Memory B cell (primary cell): ENCODE measurements around the gene FAM219B.
A peak's percentile ranks its signal among the peaks of the same experiment; 100 is the strongest.
"Not testable (repeated sequence)": the region's sequence is repeated elsewhere in the genome, so short reads cannot be mapped to it uniquely, and the experiment has no call there.

Experiments
- ATAC-seq: fragments of 150-1000 bp; cut with Tn5 transposase; 2 replicates; pipeline ENCODE4 v1.10.0; 2021; ENCODE audit warnings: low read depth, mild to moderate bottlenecking, moderate library complexity
- DNase-seq, 2 donors: peaks; one replicate each; pipeline ENCODE4 v3.0.0; 2022; ENCODE audit warnings: low spot score in 2 of 2
- H3K27ac Mint-ChIP-seq: one replicate; pipeline ENCODE4 v1.8.0; 2022; ENCODE audit warnings: mild to moderate bottlenecking, moderate library complexity, mixed read lengths
- H3K27me3 Mint-ChIP-seq: one replicate; pipeline ENCODE4 v1.8.0; 2022; ENCODE audit warnings: mixed read lengths
- H3K36me3 Mint-ChIP-seq: one replicate; pipeline ENCODE4 v1.8.0; 2022; ENCODE audit warnings: mild to moderate bottlenecking, mixed read lengths
- H3K4me1 Mint-ChIP-seq: one replicate; pipeline ENCODE4 v1.8.0; 2022; ENCODE audit warnings: mixed read lengths
- H3K4me3 Mint-ChIP-seq: one replicate; pipeline ENCODE4 v1.8.0; 2022; ENCODE audit warnings: mild to moderate bottlenecking, moderate library complexity, mixed read lengths
- H3K9me3 Mint-ChIP-seq: one replicate; pipeline ENCODE4 v1.8.0; 2022; ENCODE audit warnings: mixed read lengths

The FAM219B gene

DNA sequence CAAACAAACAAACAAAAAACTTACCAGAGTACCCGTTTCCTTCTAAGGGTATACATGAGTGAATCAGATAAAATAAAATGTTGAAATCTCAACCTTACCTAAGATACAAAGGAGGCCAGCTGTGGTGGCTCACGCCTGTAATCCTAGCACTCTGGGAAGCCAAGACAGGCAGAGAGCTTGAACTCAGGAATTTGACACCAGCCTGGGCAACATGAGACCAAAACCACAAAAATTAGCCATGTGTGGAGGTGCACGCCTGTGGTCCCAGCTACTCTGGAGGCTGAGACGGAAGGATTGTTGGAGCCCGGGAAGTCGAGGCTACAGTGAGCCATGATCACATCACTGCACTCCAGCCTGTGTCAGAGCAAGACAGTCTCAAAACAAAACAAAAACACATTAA lies 11.0 kb upstream of the FAM219B start:
- H3K36me3 Mint-ChIP-seq, result peaks cover 13% of the 10 kb centered on the region
- H3K27me3 Mint-ChIP-seq, result no peaks in the 10 kb centered on the region
- no peak overlapping the region for H3K27ac Mint-ChIP-seq
- ATAC-seq, result no peak
- no peaks in the 10 kb centered on the region for H3K9me3 Mint-ChIP-seq
- no peak overlapping the region for H3K4me3 Mint-ChIP-seq
- no peak for DNase-seq
- no peaks in the 10 kb centered on the region for H3K4me1 Mint-ChIP-seq

DNA sequence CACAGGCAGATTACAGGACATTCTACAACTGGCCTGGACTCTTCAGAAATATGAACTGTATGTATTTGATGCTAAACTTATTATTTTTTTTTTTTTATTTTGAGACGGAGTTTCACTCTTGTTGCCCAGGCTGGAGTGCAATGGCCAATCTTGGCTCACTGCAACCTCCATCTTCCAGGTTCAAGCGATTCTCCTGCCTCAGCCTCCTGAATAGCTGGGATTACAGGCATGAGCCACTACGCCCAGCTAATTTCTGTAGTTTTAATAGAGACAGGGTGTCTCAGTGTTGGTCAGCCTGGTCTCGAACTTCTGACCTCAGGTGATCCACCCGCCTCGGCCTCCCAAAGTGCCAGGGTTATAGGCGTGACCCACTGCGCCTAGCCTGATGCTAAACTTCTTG lies 7.1 kb upstream of the FAM219B start:
- not testable (repeated sequence) for H3K4me1 Mint-ChIP-seq, H3K9me3 Mint-ChIP-seq, H3K27me3 Mint-ChIP-seq, H3K27ac Mint-ChIP-seq, ATAC-seq, H3K4me3 Mint-ChIP-seq, DNase-seq, H3K36me3 Mint-ChIP-seq

DNA sequence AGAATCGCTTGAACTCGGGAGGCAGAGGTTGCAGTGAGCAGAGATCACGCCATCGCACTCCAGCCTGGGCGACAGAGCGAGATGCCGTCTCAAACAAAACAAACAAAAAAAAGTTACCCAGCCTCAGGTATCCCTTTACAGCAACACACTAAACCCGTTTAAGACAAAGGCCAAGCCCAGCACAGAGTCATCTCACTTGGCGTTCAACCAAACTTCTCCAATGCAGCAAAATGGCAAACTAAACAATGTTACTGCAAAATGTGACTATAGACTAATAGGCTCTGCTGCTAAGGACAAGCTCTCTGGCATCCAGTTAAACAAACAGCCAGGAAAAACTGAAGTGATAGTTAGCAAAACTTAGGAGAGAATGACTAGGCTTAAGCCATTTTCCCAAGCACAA lies 6.4 kb upstream of the FAM219B start:
- Mint-ChIP-seq H3K9me3 (no peaks in the 10 kb centered on the region), H3K27me3 (no peaks in the 10 kb centered on the region), H3K36me3 (peaks cover 2% of the 10 kb centered on the region), H3K4me1 (no peaks in the 10 kb centered on the region), H3K27ac (no peak overlapping the region), H3K4me3 (no peak overlapping the region)
- ATAC-seq (no peak), DNase-seq (no peak)

DNA sequence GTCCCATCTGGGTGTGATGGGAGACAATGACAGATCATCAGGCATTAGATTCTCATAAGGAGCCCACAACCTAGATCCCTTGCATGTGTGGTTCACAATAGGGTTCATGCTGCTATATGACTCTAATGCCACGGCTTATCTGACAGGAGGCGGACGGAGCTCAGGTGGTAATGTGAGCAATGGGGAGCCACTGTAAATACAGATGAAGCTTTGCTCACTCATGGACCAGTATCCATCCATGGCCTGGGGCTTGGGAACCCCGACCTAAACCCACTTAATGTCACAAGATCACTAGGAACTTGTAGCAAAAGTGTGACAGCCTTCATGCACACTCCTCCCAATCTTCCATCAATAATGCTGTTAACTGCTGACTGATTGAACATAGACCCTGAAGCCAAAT lies 2.0 kb upstream of the FAM219B start:
- H3K27ac Mint-ChIP-seq, result no peak overlapping the region
- DNase-seq, result no peak
- ATAC-seq, result no peak
- peaks cover 24% of the 10 kb centered on the region for H3K4me1 Mint-ChIP-seq
- H3K9me3 Mint-ChIP-seq, result no peaks in the 10 kb centered on the region
- H3K36me3 Mint-ChIP-seq, result peaks cover 3% of the 10 kb centered on the region
- H3K27me3 Mint-ChIP-seq, result no peaks in the 10 kb centered on the region
- H3K4me3 Mint-ChIP-seq, result no peak overlapping the region

DNA sequence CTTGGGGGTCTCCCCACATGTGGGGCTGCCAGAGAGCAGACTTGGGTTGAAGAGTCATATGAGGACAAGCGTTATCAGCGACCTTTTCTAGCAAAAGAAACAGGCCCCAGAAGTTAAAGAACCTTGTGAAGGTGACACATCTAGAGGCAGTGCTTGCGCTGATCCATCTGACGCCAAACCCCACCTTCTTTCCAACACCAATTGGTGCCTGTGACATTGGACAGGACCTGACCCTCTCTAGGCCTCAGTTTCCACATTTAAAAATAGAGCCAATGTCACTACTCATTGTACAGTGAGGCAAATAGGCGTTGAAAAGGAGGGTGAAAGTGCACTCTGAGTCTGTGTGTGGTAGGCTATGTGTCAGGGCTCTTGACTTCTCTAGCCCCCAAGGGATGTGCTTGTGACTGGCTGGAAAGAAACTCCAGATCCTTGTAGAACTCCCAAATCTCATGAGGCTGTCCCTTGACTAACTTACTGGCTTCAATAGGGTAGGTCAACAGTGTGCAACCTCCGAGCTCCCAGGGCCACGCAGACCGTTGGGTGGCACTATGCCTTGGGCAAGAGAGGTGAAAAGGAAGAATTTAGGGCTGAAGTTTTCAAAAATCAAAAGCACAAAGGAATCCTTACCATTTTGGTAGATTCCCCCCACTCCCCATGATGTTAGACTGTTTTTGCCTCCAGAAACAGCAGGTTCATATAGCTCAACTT lies 666 bp upstream of the FAM219B start:
- Mint-ChIP-seq H3K4me1 (peaks cover 24% of the 10 kb centered on the region), H3K27me3 (no peaks in the 10 kb centered on the region), H3K9me3 (no peaks in the 10 kb centered on the region), H3K36me3 (peaks cover 3% of the 10 kb centered on the region), H3K4me3 (peak overlapping the region; percentile 95), H3K27ac (peak overlapping the region; percentile 96)
- DNase-seq, result no peak
- ATAC-seq, result no peak

DNA sequence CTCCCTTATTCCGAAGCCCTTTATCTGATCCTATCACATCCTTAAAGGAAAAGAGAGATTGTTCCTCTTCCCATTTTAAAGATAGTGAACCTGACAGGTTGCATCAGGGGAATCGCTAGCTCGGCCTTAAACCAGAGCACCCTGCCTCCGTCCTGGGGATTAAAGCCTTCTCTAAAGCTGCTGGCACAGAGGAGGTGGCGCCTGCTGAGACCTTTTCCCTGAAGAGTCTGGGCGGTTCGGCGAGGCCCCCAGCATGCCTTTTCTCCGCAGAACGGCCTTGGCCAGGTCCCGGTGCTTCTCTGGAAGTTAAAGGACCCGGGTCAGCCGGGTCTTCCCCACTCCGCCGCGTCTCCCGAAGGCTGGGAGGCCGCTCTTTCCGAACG lies 593 bp downstream of the FAM219B start:
- Mint-ChIP-seq H3K4me3 (peak overlapping the region; percentile 95), H3K27ac (peak overlapping the region; percentile 96), H3K36me3 (peaks cover 4% of the 10 kb centered on the region), H3K9me3 (no peaks in the 10 kb centered on the region), H3K4me1 (peaks cover 24% of the 10 kb centered on the region), H3K27me3 (no peaks in the 10 kb centered on the region)
- DNase-seq (no peak), ATAC-seq (peak; percentile 29)

DNA sequence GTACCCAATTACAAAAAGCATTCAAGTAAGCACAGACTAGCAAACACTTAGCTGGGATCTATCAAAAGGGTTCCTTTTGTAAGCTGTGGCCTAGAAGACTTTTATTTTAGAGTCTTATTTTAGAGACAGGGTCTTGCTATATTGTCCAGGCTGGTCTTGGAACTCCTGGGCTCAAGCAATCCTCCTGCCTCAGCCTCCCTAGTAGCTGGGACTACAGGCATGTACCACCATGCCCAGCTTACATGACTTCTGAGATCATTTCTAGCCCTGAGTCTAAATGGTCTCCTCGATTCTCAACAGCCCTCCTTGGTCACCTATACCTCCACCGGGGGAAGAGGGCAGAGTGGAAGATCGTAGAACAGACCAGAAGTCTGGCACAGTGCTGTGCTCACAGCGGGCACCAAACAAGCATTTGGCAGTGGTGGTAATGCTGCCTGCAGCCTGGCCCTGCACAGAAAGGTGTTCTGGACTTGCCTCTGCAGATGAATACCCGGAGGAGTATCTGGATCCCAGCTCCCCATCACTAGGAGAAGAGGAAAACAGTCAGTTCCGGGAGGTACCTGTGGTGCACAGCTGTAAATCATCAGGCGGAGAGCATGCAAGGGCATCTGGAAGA lies 2.4 kb downstream of the FAM219B start:
- no peak for DNase-seq
- H3K27ac Mint-ChIP-seq, result no peak overlapping the region
- no peaks in the 10 kb centered on the region for H3K27me3 Mint-ChIP-seq
- peaks cover 26% of the 10 kb centered on the region for H3K4me1 Mint-ChIP-seq
- ATAC-seq, result no peak
- H3K9me3 Mint-ChIP-seq, result no peaks in the 10 kb centered on the region
- no peak overlapping the region for H3K4me3 Mint-ChIP-seq
- peaks cover 9% of the 10 kb centered on the region for H3K36me3 Mint-ChIP-seq

DNA sequence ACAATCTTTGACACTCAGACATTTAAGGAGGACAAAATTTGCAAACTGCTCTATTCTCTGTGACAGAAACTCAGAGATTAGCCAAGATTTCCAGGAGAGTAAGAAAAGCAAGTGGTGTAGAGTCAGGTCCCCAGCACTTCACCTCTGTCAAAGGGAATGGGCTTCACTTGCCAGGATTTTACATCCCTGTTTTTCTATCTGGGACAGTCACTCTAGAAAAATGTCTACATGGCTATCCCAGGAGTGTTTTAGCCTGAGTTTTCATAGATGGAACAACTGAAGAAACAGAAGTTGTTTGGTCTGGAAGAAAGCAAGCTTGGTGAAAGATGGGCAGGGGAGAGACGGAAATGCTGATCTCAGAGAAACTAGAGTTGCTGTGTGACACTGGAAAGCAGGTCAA lies 3.0 kb downstream of the FAM219B start:
- ATAC-seq, result no peak
- no peak overlapping the region for H3K27ac Mint-ChIP-seq
- H3K36me3 Mint-ChIP-seq, result peaks cover 9% of the 10 kb centered on the region
- H3K9me3 Mint-ChIP-seq, result no peaks in the 10 kb centered on the region
- peaks cover 26% of the 10 kb centered on the region for H3K4me1 Mint-ChIP-seq
- no peak for DNase-seq
- no peak overlapping the region for H3K4me3 Mint-ChIP-seq
- H3K27me3 Mint-ChIP-seq, result no peaks in the 10 kb centered on the region

DNA sequence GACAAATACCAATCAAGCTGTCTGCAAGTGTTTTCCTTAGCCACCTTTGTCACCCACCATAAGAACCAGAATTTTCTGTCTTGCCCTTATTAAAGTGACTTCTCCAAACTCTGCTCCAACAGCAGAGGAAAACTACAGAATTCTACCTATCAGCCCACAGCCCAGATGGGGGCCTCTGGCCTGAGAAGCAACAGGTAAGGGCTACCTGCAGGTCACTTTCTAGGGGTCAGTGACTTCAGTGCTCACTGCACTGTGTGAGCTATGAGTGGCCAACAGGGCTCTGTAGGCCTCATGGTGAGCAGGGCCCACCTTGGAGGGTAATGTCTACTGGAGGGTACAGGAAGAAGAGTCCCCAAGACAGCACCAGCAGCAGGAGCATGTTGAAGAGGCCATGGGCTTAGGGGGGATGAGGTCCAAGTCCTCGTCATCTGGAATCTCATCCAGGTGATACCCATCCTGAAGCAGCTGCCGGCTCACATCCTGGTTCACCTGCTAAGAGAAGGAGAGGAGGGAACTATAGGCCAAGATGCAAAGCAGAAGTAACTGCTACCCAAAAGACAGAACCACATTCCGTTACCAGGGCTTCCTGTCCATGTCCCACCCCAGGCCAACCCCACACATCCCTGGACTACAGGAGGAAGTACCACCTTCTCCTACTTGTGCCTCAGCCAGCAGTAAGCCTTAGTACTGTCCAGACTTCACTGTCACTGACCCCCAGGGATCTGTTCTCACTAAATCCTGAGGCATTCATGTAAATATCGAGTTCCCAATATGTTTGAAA lies 4.2 kb downstream of the FAM219B start:
- ATAC-seq, result no peak
- peaks cover 9% of the 10 kb centered on the region for H3K36me3 Mint-ChIP-seq
- no peak for DNase-seq
- no peaks in the 10 kb centered on the region for H3K27me3 Mint-ChIP-seq
- H3K27ac Mint-ChIP-seq, result no peak overlapping the region
- no peak overlapping the region for H3K4me3 Mint-ChIP-seq
- no peaks in the 10 kb centered on the region for H3K9me3 Mint-ChIP-seq
- peaks cover 25% of the 10 kb centered on the region for H3K4me1 Mint-ChIP-seq

DNA sequence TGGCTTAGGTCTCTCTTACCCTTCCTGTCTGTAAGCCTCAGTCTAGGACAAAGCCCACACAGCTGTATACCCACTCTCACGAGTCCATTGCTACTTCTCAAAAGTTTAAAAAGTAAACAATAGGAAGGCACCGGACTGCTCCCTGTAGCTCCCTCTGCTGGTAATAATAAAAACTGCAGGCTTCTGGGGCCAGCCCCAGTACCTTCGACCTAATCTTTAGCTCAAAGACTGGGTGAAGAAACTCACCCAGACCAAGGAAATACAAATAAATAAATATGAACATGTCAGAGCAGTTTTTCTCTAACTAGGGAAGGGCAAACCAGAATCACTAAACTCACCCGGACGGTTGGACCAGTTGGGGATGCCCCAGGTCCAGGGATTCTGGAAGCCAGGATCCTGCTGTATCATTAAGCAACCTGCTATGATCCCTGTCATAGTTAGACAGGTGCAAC lies 5.0 kb downstream of the FAM219B start:
- ATAC-seq (peak; percentile 59), DNase-seq (peak; percentile 71 to 77)
- Mint-ChIP-seq H3K4me3 (no peak overlapping the region), H3K36me3 (peaks cover 9% of the 10 kb centered on the region), H3K27me3 (no peaks in the 10 kb centered on the region), H3K4me1 (peaks cover 22% of the 10 kb centered on the region), H3K27ac (no peak overlapping the region), H3K9me3 (no peaks in the 10 kb centered on the region)

DNA sequence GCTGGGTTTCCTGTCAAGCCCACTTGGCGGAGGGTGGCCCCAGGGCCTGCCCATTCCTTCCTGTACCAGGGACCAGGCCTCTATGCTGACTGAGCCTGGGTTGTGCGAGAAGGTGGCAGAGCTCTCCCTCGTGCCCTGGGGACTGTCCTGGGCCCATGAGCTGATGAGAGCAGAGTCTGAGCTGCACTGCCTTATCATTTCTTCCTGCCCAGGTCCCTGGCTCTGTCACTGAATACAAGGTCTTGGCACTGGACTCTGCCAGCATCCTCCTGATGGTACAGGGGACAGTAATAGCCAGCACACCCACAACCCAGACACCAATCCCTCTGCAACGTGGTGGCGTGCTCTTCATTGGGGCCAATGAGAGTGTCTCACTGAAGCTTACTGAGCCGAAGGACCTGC lies 9.3 kb downstream of the FAM219B start:
- Mint-ChIP-seq H3K4me3 (no peak overlapping the region), H3K36me3 (peaks cover 8% of the 10 kb centered on the region), H3K4me1 (peaks cover 17% of the 10 kb centered on the region), H3K27ac (no peak overlapping the region), H3K27me3 (no peaks in the 10 kb centered on the region), H3K9me3 (no peaks in the 10 kb centered on the region)
- DNase-seq (no peak), ATAC-seq (no peak)

DNA sequence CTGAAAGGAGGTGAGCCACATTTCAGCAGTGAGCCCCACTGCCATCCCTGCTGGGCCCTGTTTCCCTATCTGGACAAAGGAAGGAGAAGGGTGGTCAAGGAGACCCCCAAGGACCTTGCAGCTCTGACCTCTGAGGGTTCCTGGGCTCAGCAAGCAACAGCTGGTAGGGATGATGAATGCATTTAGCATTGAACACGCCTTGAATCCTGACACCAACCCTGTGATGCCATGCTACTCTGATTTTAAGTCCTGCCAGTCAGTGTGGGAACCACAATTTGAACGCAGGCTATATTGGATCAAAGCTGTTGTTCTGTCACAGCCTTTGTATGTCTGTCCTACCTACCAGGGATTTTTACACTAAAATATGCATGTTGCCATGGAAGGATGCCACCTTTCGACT lies 10.3 kb downstream of the FAM219B start:
- no peak overlapping the region for H3K4me3 Mint-ChIP-seq
- H3K36me3 Mint-ChIP-seq, result peaks cover 9% of the 10 kb centered on the region
- H3K27ac Mint-ChIP-seq, result no peak overlapping the region
- H3K4me1 Mint-ChIP-seq, result peaks cover 17% of the 10 kb centered on the region
- ATAC-seq, result no peak
- H3K9me3 Mint-ChIP-seq, result no peaks in the 10 kb centered on the region
- no peak for DNase-seq
- H3K27me3 Mint-ChIP-seq, result no peaks in the 10 kb centered on the region

DNA sequence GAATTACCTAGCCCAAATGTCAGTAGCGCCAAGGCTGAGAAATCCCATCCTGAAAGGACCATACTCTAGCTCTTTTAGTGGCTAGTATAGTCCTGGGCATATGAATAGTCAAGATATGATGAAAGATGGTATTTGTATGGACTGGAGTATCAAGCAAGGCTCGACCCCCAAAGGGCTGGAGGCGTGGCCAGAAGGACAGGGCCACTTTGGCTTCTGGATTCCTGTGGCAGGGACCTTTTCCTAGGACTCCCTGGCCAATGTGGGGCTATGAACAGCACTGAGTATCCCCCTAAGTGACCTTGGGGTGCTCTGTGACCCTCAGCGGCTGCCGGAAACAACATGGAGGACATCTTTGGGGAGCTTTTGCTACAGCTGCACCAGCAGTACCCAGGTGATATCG lies 10.8 kb downstream of the FAM219B start:
- Mint-ChIP-seq H3K36me3 (peaks cover 9% of the 10 kb centered on the region), H3K9me3 (no peaks in the 10 kb centered on the region), H3K4me3 (no peak overlapping the region), H3K27ac (no peak overlapping the region), H3K27me3 (no peaks in the 10 kb centered on the region), H3K4me1 (peaks cover 17% of the 10 kb centered on the region)
- ATAC-seq (no peak), DNase-seq (no peak)

DNA sequence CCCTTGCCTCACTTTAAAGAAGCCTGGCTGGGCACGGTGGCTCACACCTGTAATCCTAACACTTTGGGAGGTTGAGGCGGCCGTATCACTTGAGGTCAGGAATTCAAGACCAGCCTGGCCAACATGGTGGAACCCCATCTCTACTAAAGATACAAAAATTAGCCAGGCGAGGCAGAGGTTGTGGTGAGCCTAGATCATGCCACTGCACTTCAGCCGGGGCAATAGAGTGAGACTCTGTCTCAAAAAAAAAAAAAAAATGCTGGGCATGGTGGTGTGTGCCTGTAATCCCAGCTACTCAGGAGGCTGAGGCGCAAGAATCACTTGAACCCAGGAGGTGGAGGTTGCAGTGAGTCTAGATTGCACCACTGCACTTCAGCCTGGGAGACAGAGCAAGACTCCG lies 12.3 kb downstream of the FAM219B start:
- H3K36me3 Mint-ChIP-seq, result not testable (repeated sequence)

More for the DNA sequence above, 12.3 kb downstream of the FAM219B start:
- not testable (repeated sequence) for H3K27me3 Mint-ChIP-seq, DNase-seq, ATAC-seq, H3K4me3 Mint-ChIP-seq, H3K27ac Mint-ChIP-seq, H3K9me3 Mint-ChIP-seq
- peaks cover 23% of the 10 kb centered on the region for H3K4me1 Mint-ChIP-seq
